NCI-H460 (cell line): ENCODE measurements around the gene RECK. TPM values are rescaled to one million over a fixed set of nuclear protein-coding genes. Genes with fewer than 3 reads are reported as not detected.

Experiments
- DNase-seq: peaks from one replicate; pipeline ENCODE4 v3.0.0-alpha.2; 2016; ENCODE audit warnings: low read depth; ENCODE audit errors: extremely low read depth
- total RNA-seq: library from RNA; depleted of rRNA; stranded (reverse); fragments of >200 nt; shearing (Covaris generic); gene quantifications from 2 replicates; pipeline ENCODE4 v1.2.3, GENCODE V29; 2014

RECK gene
- total RNA-seq, 1 experiment from 2014 or later: 6.0 TPM

GRCh38 chr9:36136272-36136893 is 99.7 kb downstream of the RECK start, which contains the start of gene GLIPR2:
Gene GLIPR2, plus strand, starts transcription at chr9:36136733. Its CDS starts 46 bp downstream, at chr9:36136779.
- peak; percentile 43 for DNase-seq

DNA sequence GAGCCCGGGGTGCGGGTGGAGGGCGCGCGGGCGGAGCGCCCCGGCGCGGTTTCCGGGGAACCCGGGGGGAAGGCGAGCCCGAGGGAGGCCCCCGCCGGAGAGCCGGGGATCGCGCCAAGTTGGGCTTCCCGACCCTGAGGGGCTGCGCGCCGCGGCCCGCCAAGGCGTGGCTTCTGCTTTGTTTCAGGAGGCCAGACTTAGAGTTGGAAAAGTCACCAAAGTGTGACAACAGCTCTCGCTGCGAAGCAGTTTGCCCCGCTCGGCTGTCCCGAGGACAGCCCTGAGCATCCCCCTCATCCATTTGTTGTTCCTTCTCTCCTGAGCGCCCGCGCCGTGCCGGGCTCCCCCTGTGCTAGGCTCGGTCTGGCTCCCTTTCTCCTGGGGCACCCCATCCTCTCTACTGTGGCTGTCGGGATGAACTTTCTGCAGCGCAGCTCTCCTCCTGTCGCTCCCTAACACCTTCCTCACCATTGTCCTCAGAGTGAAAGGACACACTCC is 100.2 kb downstream of the RECK start:
- no peak for DNase-seq

DNA sequence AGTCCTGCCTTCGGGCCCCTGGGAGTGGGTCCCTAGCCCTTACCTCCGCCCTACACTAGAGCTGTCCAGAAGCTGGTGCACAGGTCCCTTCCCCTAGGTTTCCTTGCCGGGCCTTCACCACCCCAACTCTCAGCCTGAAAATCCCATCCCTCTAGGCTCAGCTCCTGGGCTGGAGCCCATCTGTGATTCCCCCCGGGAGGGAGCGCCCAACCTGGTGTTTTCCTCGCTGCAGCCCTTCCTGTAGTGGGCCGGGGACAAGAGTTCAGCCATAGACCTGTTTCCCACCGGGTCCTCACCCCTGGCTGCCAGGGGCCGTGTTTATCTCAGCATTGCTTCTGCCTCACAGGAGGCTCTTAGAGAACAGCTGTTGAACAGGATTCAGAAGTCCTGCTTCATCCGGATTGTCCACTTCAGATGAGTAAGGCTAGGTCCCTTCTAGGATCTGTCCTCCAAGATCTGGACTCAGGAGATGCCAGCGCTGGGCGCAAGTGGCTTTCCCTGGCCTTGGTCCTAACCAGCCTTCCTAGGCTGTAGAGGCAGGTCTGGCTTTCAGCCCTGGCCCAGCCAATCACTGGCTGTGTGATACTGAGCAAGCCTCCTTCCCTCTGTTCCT is 100.8 kb downstream of the RECK start:
- no peak for DNase-seq

GRCh38 chr9:36138496-36138895 is 101.8 kb downstream of the RECK start:
- no peak for DNase-seq

DNA sequence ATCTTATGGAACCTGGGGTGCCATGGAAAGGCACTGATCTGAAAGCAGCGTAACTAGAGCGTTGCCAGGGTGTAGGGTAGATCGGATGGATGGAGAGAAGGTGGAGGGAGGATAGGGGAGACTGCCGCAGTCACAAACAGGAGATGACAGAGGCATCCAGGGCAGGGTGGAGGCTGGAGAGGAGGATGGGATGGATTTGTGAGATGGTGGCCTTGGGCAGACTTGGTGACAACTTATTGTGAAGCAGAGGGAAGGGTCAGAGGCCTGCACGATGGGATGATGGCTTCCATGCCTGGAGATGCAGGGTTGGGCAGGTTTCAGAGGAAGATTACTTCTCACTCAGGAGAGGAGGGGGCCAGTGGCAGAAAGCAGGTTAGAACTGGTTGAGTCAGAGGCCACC is 102.2 kb downstream of the RECK start:
- no peak for DNase-seq

GRCh38 chr9:36140086-36141084 is 103.7 kb downstream of the RECK start:
- no peak for DNase-seq

GRCh38 chr9:36141288-36141687 is 104.6 kb downstream of the RECK start:
- no peak for DNase-seq

- DNase-seq: no peak
Observed at GRCh38 chr9:36141761-36142160, 105.0 kb downstream of the RECK start.

DNA sequence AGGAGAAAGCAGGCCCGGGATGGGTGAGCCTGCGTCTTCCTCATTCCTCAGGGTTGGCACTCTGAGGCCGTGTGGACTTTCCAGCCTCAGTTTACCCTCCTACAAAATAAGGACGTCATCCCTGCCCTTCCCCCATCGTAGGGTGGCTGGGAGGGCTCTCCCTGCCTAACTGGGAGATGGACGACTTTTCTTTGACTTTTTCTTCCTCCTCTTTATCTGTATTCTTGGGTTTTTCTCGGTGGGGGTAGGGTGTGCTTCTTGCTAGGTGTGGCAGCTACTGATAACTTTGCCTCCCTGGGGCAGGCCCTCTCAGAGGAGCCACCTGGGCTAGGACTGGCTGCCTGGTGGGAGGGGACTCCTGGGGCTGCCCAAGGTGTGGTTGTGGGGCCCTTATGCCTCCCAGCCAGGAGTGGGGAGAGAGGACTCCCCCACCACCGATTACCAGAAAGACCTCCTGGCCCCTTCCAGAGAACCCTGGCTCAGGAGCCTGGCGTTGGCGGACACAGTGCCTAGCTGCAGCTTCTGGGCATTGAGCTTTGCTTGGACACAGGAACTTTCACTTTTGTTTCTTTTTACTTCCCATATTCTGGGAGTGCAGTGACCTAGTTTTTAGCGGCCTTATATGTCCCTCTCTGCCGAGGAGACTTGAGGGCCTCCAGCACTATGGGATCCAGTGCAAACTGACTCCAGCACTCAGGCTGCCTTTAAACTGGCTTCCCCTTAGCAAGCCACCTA is 106.0 kb downstream of the RECK start:
- no peak for DNase-seq

DNA sequence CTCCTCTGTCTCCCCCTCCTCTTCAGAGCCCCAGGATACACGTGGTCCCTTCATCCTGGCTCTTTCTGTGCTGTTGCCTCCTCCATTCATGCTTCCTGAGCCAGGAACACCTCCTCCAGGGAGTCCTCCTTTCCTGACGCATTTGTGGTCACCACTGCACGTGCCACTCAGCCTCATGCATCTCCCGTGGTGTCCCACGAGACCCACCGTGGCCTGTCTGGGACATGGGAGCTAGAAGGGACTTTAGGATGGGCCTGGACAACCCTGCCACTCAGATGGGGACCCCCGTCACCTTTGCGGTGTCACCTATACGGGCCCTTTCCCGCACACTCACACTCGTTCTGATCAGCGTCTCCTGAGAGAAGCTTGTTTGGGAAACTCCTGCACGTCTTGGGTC is 106.5 kb downstream of the RECK start:
- DNase-seq: no peak

- DNase-seq: no peak
Observed at GRCh38 chr9:36144309-36145232, 107.9 kb downstream of the RECK start.

DNA sequence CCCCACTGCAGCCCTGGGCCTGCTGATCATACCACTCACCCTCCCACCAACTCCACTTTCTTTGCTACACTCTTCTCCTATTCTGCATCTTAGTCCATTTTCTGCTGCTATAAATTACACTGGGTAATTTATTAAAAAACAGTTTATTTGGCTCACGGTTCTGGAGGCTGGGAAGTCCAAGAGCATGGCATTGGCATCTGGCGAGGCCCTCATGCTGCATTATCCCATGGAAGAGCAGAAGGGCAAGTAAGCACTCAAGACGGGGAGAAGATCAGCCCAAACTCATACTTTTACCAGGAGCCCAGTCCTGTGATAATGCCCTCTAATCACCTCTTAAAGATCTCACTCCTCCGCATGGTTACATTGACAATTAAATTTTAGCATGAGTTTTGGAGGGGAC is 109.3 kb downstream of the RECK start:
- DNase-seq: no peak

- DNase-seq: no peak
Observed at GRCh38 chr9:36146651-36147050, 109.9 kb downstream of the RECK start.

GRCh38 chr9:36147441-36148175 is 110.9 kb downstream of the RECK start:
- no peak for DNase-seq

- DNase-seq: no peak
Observed at GRCh38 chr9:36148311-36149051, 111.8 kb downstream of the RECK start.

- DNase-seq: no peak
Observed at GRCh38 chr9:36149197-36149596, 112.5 kb downstream of the RECK start.

DNA sequence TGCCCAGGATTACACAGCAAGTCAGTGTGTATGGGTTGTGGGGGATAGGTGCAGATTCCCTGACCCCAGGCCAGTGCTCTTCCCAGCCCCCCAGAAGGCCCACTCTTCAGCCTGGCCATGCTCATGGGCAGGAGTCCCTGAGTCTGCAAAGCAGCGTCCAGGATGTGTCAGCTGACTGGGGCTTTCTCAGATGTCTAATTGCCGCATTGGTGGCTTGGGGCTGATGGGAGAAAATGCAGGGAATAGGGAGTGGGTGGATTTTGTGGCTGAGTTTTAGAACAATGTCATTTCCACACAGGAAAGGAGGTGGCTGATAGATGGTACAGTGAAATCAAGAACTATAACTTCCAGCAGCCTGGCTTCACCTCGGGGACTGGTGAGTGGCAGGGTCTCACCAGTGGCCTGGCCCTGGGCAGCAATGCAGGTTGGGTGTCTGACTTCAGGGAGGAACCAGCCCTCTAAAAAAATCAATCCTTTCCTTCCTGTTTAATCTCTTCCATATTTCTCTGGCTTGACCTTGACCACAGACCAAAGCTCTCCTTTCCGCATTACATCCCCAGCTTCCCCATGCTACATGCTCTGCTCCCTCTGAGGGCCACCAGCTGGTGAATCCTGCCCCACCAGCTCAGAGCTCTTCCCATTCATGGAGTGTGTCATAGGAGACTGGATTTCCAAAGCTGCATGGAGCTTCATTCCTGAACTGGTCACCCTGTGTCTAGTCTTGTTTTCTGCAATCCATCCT is 114.0 kb downstream of the RECK start:
- no peak for DNase-seq
